Skeletal muscle tissue (tissue), 4 donors: ENCODE data around the gene POLN. TPM values are rescaled to one million over a fixed set of nuclear protein-coding genes. Genes with fewer than 3 reads are reported as not detected.
"Not testable (repeated sequence)": the region's sequence is repeated elsewhere in the genome, so short reads cannot be mapped to it uniquely, and the experiment has no call there.

Experiments
- H3K27ac ChIP-seq: one replicate; pipeline ENCODE4 v1.7.0; 2013; ENCODE audit warnings: mild to moderate bottlenecking, low read depth, low read length, inconsistent platforms
- H3K27me3 ChIP-seq, 3 donors: one replicate each; pipeline ENCODE4 v1.7.0; 2013; ENCODE audit warnings: low read length in 3 of 3; ENCODE audit not compliant: control insufficient read depth in 3 of 3, insufficient read depth in 3 of 3
- H3K36me3 ChIP-seq, 3 donors: one replicate each; pipeline ENCODE4 v1.7.0; 2013; ENCODE audit warnings: low read length in 3 of 3; ENCODE audit not compliant: control insufficient read depth in 3 of 3, insufficient read depth in 3 of 3
- H3K4me1 ChIP-seq, 3 donors: one replicate each; pipeline ENCODE4 v1.7.0; 2013; ENCODE audit warnings: low read length in 3 of 3, mild to moderate bottlenecking in 3 of 3; ENCODE audit not compliant: control insufficient read depth in 3 of 3, insufficient read depth in 3 of 3
- H3K4me3 ChIP-seq, 3 donors: one replicate each; pipeline ENCODE4 v1.7.0; 2013; ENCODE audit warnings: low read length in 3 of 3
- H3K9ac ChIP-seq, 3 donors: one replicate each; pipeline ENCODE4 v1.7.0; 2013; ENCODE audit warnings: low read length in 3 of 3, mild to moderate bottlenecking in 3 of 3, moderate library complexity in 2 of 3, low read depth in 1 of 3
- H3K9me3 ChIP-seq, 3 donors: one replicate each; pipeline ENCODE4 v1.7.0; 2013; ENCODE audit warnings: low read length in 3 of 3; ENCODE audit not compliant: control insufficient read depth in 3 of 3
- total RNA-seq: library from RNA; depleted of rRNA; stranded (reverse); fragments of >200 nt; gene quantifications from one replicate; pipeline ENCODE4 v1.2.3, GENCODE V29; 2014
- donor health status: Osteomylitis.

Gene POLN
- total RNA-seq, 1 donor from 2014 or later: 4.2 TPM

- Histone ChIP-seq H3K4me1 (peaks cover 11 to 27% (median 17%) of the 10 kb centered on the region in 3 donors), H3K27ac (peak overlapping the region; percentile 30), H3K4me3 (no peak overlapping the region), H3K9ac (peak overlapping the region in 1 of 3 donors; percentile 16), H3K9me3 (no peaks in the 10 kb centered on the region), H3K27me3 (no peaks in the 10 kb centered on the region), H3K36me3 (peaks cover 22 to 27% (median 25%) of the 10 kb centered on the region in 3 donors)
Observed at GRCh38 chr4:2245787-2246275, 3.9 kb upstream of the POLN start.

GRCh38 chr4:2245057-2245786 lies 3.3 kb upstream of the POLN start:
- Histone ChIP-seq H3K4me3 (no peak overlapping the region), H3K9ac (peak overlapping the region in 2 of 3 donors; percentile 16 to 38), H3K27me3 (no peaks in the 10 kb centered on the region), H3K9me3 (no peaks in the 10 kb centered on the region), H3K4me1 (peaks cover 17 to 29% (median 22%) of the 10 kb centered on the region in 3 donors), H3K36me3 (peaks cover 16 to 23% (median 19%) of the 10 kb centered on the region in 3 donors), H3K27ac (peak overlapping the region; percentile 30)

- no peaks in the 10 kb centered on the region for H3K27me3 ChIP-seq
Observed at GRCh38 chr4:2243681-2244380, 1.9 kb upstream of the POLN start.

GRCh38 chr4:2241003-2241402 lies 918 bp downstream of the POLN start:
- Histone ChIP-seq H3K27me3 (no peaks in the 10 kb centered on the region), H3K4me1 (peaks cover 25 to 38% (median 28%) of the 10 kb centered on the region in 3 donors), H3K9me3 (no peaks in the 10 kb centered on the region), H3K4me3 (peak overlapping the region; percentile 87 to 91 (median 91)), H3K36me3 (peaks cover 0 to 12% (median 0%) of the 10 kb centered on the region in 3 donors), H3K27ac (no peak overlapping the region), H3K9ac (peak overlapping the region; percentile 79 to 93 (median 90))

More at GRCh38 chr4:2243681-2244380, 1.9 kb upstream of the POLN start:
- H3K9ac ChIP-seq: no peak overlapping the region
- peak overlapping the region; percentile 47 for H3K27ac ChIP-seq
- no peaks in the 10 kb centered on the region for H3K9me3 ChIP-seq
- H3K4me1 ChIP-seq: peaks cover 25 to 37% (median 25%) of the 10 kb centered on the region in 3 donors
- H3K36me3 ChIP-seq: peaks cover 5 to 14% (median 8%) of the 10 kb centered on the region in 3 donors
- H3K4me3 ChIP-seq: no peak overlapping the region

- Histone ChIP-seq H3K4me3 (no peak overlapping the region), H3K9ac (no peak overlapping the region), H3K9me3 (no peaks in the 10 kb centered on the region), H3K36me3 (peaks cover 5 to 19% (median 11%) of the 10 kb centered on the region in 3 donors), H3K27me3 (no peaks in the 10 kb centered on the region), H3K4me1 (peaks cover 13 to 23% (median 18%) of the 10 kb centered on the region in 3 donors), H3K27ac (no peak overlapping the region)
Observed at GRCh38 chr4:2236944-2237666, 4.8 kb downstream of the POLN start.

GRCh38 chr4:2231082-2231481 lies 10.8 kb downstream of the POLN start:
- Histone ChIP-seq H3K9me3 (no peaks in the 10 kb centered on the region), H3K4me3 (no peak overlapping the region), H3K9ac (no peak overlapping the region), H3K27ac (no peak overlapping the region), H3K36me3 (peaks cover 5 to 18% (median 10%) of the 10 kb centered on the region in 3 donors), H3K27me3 (no peaks in the 10 kb centered on the region), H3K4me1 (no peaks in the 10 kb centered on the region)

GRCh38 chr4:2226261-2226660 lies 15.7 kb downstream of the POLN start:
- Histone ChIP-seq H3K27me3 (no peaks in the 10 kb centered on the region), H3K36me3 (peaks cover 0 to 15% (median 10%) of the 10 kb centered on the region in 3 donors), H3K4me1 (peaks cover 0 to 9% (median 6%) of the 10 kb centered on the region in 3 donors), H3K4me3 (no peak overlapping the region), H3K9me3 (no peaks in the 10 kb centered on the region), H3K27ac (no peak overlapping the region), H3K9ac (no peak overlapping the region)

GRCh38 chr4:2222838-2223237 lies 19.1 kb downstream of the POLN start:
- H3K36me3 ChIP-seq: peaks cover 0 to 10% (median 9%) of the 10 kb centered on the region in 3 donors
- H3K27me3 ChIP-seq: no peaks in the 10 kb centered on the region
- H3K4me1 ChIP-seq: peaks cover 5 to 16% (median 6%) of the 10 kb centered on the region in 3 donors
- H3K4me3 ChIP-seq: no peak overlapping the region
- no peak overlapping the region for H3K27ac ChIP-seq
- no peaks in the 10 kb centered on the region for H3K9me3 ChIP-seq
- H3K9ac ChIP-seq: no peak overlapping the region

- H3K4me3 ChIP-seq, H3K36me3 ChIP-seq, H3K27me3 ChIP-seq, H3K9me3 ChIP-seq, H3K9ac ChIP-seq, H3K27ac ChIP-seq: not testable (repeated sequence)
- H3K4me1 ChIP-seq: peaks cover 5 to 16% (median 6%) of the 10 kb centered on the region in 3 donors
Observed at GRCh38 chr4:2221378-2221777, 20.5 kb downstream of the POLN start.
